Heart left ventricle (tissue), 16 donors: Measurements from ENCODE around the gene WDR82. TPM values are rescaled to one million over a fixed set of nuclear protein-coding genes. Genes with fewer than 3 reads are reported as not detected.

Experiments used
- ATAC-seq, 4 donors: fragments of 200-7000 bp; cut with Tn5 transposase; one replicate each; pipeline ENCODE4 v1.9.1; 2020 to 2022; ENCODE audit warnings: moderate library complexity in 4 of 4, mild to moderate bottlenecking in 3 of 4, moderate number of reproducible peaks in 1 of 4
- DNase-seq, 5 donors: peaks; one replicate each; pipeline ENCODE4 v3.0.0-alpha.2; 2020
- H3K27ac ChIP-seq, 12 donors: fragments of 200-600 bp; sonication (generic) in 4 of 12; one replicate each; pipeline versions ENCODE4 v1.5.0 to v1.8.0; 2016 to 2022; ENCODE audit warnings: mild to moderate bottlenecking in 2 of 12
- H3K27me3 ChIP-seq, 9 donors: fragments of 200-600 bp; sonication (generic) in 2 of 9; one replicate each; pipeline versions ENCODE4 v1.5.1 to v1.8.0; 2016 to 2022; ENCODE audit warnings: mild to moderate bottlenecking in 3 of 9
- H3K36me3 ChIP-seq, 9 donors: fragments of 200-600 bp; sonication (generic) in 2 of 9; one replicate each; pipeline versions ENCODE4 v1.5.0 to v1.8.0; 2018 to 2022; ENCODE audit warnings: mild to moderate bottlenecking in 2 of 9
- H3K4me1 ChIP-seq, 12 donors: fragments of 200-600 bp; sonication (generic) in 4 of 12; one replicate each; pipeline versions ENCODE4 v1.5.0 to v1.8.0; 2016 to 2022; ENCODE audit warnings: mild to moderate bottlenecking in 3 of 12
- H3K4me3 ChIP-seq, 12 donors: fragments of 200-600 bp; sonication (generic) in 4 of 12; one replicate each; pipeline versions ENCODE4 v1.5.0 to v1.8.0; 2017 to 2022; ENCODE audit warnings: mild to moderate bottlenecking in 9 of 12, moderate library complexity in 4 of 12
- H3K9me3 ChIP-seq, 12 donors: fragments of 200-600 bp; sonication (generic) in 4 of 12; one replicate each; pipeline versions ENCODE4 v1.5.0 to v1.8.0; 2016 to 2022; ENCODE audit warnings: mild to moderate bottlenecking in 1 of 12
- CTCF ChIP-seq, 12 donors: fragments of 200-600 bp; sonication (generic) in 4 of 12; IDR thresholded peaks; one replicate each; pipeline versions ENCODE4 v1.5.0 to v1.8.0; 2018 to 2022; ENCODE audit warnings: antibody characterized with exemption in 12 of 12, mild to moderate bottlenecking in 5 of 12
- POLR2A ChIP-seq, 2 donors: fragments of 450-650 bp; IDR thresholded peaks; one replicate each; pipeline ENCODE4 v1.6.1; 2017; ENCODE audit warnings: antibody characterized with exemption in 2 of 2, mild to moderate bottlenecking in 2 of 2, moderate library complexity in 2 of 2
- WGBS, 4 donors: extraction: QIAGEN DNeasy Blood & Tissue Kit in 2 of 4; methylation state at CpG; one replicate each; pipeline versions ENCODE4 v1.1.5 to v1.1.7; 2013 to 2018; 5-methylcytosine and 5-hydroxymethylcytosine counted together
- intact Hi-C, 10 donors: fragments of 100-400 bp; cut with DNase I; formaldehyde crosslinking; loops; one replicate each; pipeline versions ENCODE4 v1.11.1 to v1.14.2; 2022
- polyA plus RNA-seq, 2 donors: library from polyadenylated mRNA; stranded (reverse); fragments of 200-250 nt; gene quantifications; one replicate each; pipeline ENCODE4 v1.2.3, GENCODE V29; 2013
- total RNA-seq, 9 donors: library from RNA; depleted of rRNA in 2 of 9; stranded (reverse); fragments of >200 nt in 2 of 9; fragmentation: NEBNext Ultra II Directional in 3 of 9; extraction: Animal tissue kit (Norgen Biotek cat#: 25700) in 3 of 9; gene quantifications; one replicate each; pipeline versions ENCODE4 v1.1.0 to v1.2.4, GENCODE V29; 2016 to 2023
- donor health status: ischemic (EF 13 %, LVEDD 7.1; RV severe dilation, severe dysfunction).
- donor health status: healthy with polysubstance abuse.
- donor health status: DM: no; HTN: yes; CAD: no.
- donor health status: DM: no; HTN: no; CAD: no.
- donor health status: ischemic (EF 25% LVEDD 6.9; RV normal size, moderate dysfunction).
- donor health status: ischemic (EF 25% LVEDD 5.7; RV mildly dilated, moderate dysfunction).
- donor health status: healthy.
- donor health status: DM: yes; HTN: yes; CAD: no.
- donor health status: ischemic (EF 35%, LVEDD 5.7; RV mildly dilated, moderate dysfunction).
- donor health status: nonischemic (EF 11% LVEDD 7.7; RV severe dilation, severe dysfunction).
- donor health status: DM: yes; HTN: yes; CAD: no.
- donor health status: PGD.
- donor health status: ischemic (EF 29% LVEDD 5.4; RV normal size, mild dysfunction).
- donor health status: nonischemic (EF 23%, LVEDD 6.1; RV moderate dilation, normal function).

WDR82 gene
- total and polyA plus RNA-seq, 11 donors = 24.7 to 73.6 (median 61.2) TPM

DNA sequence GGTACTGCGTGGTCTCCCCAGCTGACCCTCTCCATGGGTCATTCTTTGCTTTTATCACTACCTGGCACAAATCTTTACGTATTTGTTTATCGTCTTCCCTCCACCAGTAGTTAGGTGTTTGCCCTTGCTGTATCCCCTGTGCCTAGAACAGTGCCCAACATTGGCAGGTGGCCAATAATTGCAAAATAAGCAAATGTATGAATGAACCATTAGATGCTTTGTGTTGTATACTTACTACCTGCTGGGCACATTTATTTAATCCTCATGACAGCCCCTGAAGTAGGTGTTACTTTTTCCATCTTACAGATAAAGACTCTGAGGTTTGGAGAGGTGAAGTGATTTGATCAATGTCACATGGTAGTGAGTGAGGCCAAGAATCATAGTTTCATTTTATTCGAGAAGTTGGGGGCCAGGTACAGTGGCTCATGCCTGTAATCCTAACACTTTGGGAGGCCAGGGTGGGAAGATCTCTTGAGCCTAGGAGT is 37.5 kb downstream of the WDR82 start:
- H3K36me3 ChIP-seq = no peaks in the 10 kb centered on the region
- no peaks in the 10 kb centered on the region for H3K9me3 ChIP-seq
- no peak for TF ChIP-seq CTCF (IDR thresholded peaks at IDR 0.05)
- TF ChIP-seq POLR2A (IDR thresholded peaks at IDR 0.05) = no peak
- WGBS, 4 donors = 91 to 94% (median 93%) methylated on average over 4 of the region's 4 CpGs
- DNase-seq = no peak
- no peak overlapping the region for H3K4me3 ChIP-seq
- H3K4me1 ChIP-seq = peaks cover 10 to 75% (median 39%) of the 10 kb centered on the region in 12 donors
- peak overlapping the region in 4 of 12 donors; percentile 89 to 96 (median 91) for H3K27ac ChIP-seq
- no peaks in the 10 kb centered on the region for H3K27me3 ChIP-seq
- no peak for ATAC-seq
- intact Hi-C loops = no loop called here

DNA sequence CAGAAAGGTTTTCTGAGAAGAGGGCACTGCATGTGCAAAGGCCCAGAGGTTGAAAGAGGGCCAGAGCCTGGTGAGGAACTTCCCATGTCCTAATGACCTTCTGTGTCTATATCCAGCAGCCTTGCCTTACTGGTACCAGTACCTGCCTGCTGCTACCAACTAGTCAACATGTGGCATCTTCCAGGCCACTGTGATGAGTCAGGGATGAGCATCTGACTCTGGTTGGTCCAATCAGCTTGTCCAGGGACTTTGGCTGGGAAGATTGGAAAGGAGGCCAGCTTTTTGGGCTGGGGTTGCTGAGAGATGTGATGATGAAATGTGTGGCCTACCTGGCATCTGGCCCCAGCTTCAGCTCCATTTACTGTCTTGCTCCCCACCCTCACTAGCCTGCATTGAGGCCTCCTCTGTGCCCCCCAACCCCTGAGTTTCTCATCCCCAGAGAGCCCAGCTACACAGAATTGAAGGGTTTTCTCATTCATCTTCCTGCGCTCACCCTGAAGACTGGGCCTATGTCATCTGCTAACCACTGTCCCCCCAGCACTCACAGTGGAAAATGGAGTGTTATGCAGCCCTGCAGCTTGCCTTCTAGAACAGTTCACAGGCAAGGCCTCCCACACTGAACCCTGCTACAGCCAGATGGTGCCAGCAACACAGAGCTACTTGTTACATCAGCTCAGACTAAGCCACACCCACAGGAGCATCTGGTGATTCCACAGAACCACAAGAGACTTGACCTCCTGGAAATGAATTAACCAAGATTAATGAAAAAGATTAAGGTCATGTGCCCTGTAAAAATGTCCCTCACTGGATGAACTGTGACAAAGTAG is 38.2 kb downstream of the WDR82 start:
- peak overlapping the region in 8 of 12 donors; percentile 79 to 98 (median 96) for H3K4me3 ChIP-seq
- no peaks in the 10 kb centered on the region for H3K27me3 ChIP-seq
- 95 to 100% (median 98%) methylated on average over 1 of the region's 1 CpG for WGBS, 4 donors
- H3K9me3 ChIP-seq = no peaks in the 10 kb centered on the region
- peak overlapping the region in 11 of 12 donors; percentile 24 to 97 (median 91) for H3K27ac ChIP-seq
- peak in 2 of 4 donors; percentile 6 to 13 for ATAC-seq
- intact Hi-C loops = no loop called here
- peak in 2 of 5 donors; percentile 65 to 76 for DNase-seq
- peaks cover 0 to 1% (median 0%) of the 10 kb centered on the region in 9 donors for H3K36me3 ChIP-seq
- H3K4me1 ChIP-seq = peaks cover 10 to 79% (median 43%) of the 10 kb centered on the region in 12 donors
- TF ChIP-seq POLR2A (IDR thresholded peaks at IDR 0.05) = no peak
- TF ChIP-seq CTCF (IDR thresholded peaks at IDR 0.05) = no peak

DNA sequence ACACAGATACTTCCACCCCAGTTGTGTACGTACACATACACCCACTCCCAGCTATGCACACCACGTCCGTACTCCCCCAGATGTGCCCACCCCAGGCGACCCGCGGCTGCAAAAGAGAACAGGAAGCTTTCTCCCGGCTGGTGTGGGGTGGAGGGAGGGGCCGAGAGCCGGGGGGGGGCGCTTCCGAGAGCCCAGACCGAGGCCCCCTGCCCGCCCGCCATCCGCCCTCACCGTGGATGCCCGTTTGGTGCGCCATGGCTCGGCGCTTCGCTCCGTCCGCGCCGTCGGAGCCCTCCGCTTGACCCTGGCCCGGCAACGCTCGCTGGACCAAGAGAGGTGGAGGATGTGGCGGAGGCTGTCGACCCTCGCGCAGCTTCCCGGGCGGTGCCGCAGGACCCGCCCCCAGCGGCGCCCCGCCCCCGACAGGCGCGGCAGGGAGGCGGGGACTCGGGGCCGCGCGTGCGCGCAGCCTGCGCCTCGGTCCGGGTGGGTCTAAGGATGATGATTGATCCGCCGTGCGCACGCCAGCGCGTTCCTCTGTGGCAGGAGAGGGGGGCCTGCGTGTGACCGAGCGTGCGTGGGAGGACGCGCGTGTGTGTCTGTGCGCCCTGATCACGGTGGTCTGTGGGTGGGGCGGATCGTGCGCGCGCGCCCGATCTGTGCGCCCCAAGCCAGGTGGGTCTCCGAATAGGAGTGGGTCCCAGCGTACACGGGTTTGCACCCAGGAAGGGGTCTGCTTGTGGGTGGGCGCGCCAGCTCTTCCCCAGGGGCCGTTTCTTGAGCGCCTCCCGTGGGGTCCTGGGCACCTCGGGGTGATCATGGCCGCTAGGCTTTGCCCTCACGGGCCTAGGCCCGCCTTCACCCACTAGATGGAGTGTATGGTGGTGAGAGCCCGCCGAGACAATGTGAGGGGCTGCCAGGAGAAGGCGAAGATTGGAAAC is 39.4 kb downstream of the WDR82 start, which contains the start of gene TWF2:
Gene TWF2, minus strand, starts transcription at position 398 of the 941 bp plus-strand sequence. Its CDS starts 142 bp downstream, at position 256.
- ATAC-seq (peak; percentile 33 to 86 (median 77)), DNase-seq (peak; percentile 85 to 92 (median 88))
- TF ChIP-seq CTCF (IDR thresholded peaks at IDR 0.05) (peak; percentile 24 to 66 (median 41)), POLR2A (IDR thresholded peaks at IDR 0.05) (peak in 1 of 2 donors; percentile 88)
- Histone ChIP-seq H3K27me3 (no peaks in the 10 kb centered on the region), H3K4me1 (peaks cover 10 to 75% (median 45%) of the 10 kb centered on the region in 12 donors), H3K9me3 (no peaks in the 10 kb centered on the region), H3K27ac (peak within 1 kb of the TSS; percentile 66 to 97 (median 91)), H3K4me3 (peak within 1 kb of the TSS; percentile 79 to 99 (median 96)), H3K36me3 (peaks cover 0 to 14% (median 0%) of the 10 kb centered on the region in 9 donors)
- intact Hi-C loops = loop anchor here (2.0 to 10.0 kb wide), 5 partner anchors 33 to 166 kb away; partner anchors contain the start of gene WDR82 (in 8 of the 10)
- WGBS, 4 donors = 0 to 2% (median 1%) methylated on average over 65 to 92 of the region's 92 CpGs
